ENCODE results near the gene OPCML. TPM values are rescaled to one million over a fixed set of nuclear protein-coding genes. Genes with fewer than 3 reads are reported as not detected.

The OPCML gene
- total and polyA plus RNA-seq, 2 donors (not counting 1 experiment from before 2014, with no cell fraction given): 0.99 to 2.8 TPM

DNA sequence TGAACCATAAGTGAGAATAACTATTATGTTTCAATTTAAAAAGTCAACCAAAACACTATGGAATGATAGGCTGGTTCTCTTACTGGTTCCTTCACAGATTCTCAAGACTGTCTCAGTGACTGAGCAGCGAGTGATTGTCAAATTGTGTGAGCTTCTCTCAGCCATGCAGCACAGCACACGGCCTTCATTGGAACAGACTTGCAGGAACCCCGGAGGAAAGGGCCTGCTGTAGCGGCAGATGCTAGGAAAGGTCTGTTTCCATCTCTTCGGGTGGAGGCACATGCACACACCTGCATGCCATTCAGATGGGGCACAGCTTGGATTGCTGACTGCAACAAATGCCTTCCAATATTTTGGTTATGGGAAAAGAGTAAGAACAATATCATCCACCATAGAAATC lies 741.8 kb downstream of the OPCML start:
- no peak overlapping the region for H3K4me3 ChIP-seq (replicated peaks in 1 of 4; ENCODE audit: control extremely low read depth in 1 of 4, insufficient read depth in 1 of 4, low read depth in 3 of 4, low read length in 4 of 4)
- no peak for DNase-seq (ENCODE audit: low read depth in 2 of 2)
- H2AFZ ChIP-seq (ENCODE audit: low read length): no peak overlapping the region
- H4K20me1 ChIP-seq (ENCODE audit: control insufficient read depth, extremely low read depth, insufficient read depth, low read length): no peaks in the 10 kb centered on the region
- no peak overlapping the region for H3K27ac ChIP-seq (ENCODE audit: insufficient read depth, low read length)
- H3K4me2 ChIP-seq (ENCODE audit: extremely low read depth, insufficient read depth, low read length): no peak overlapping the region
- H3K9ac ChIP-seq (ENCODE audit: insufficient read depth, low read length): no peak overlapping the region
- H3K9me3 ChIP-seq (ENCODE audit: control insufficient read depth, insufficient read depth, low read depth, low read length): no peaks in the 10 kb centered on the region
- no peaks in the 10 kb centered on the region for H3K27me3 ChIP-seq (ENCODE audit: control insufficient read depth, insufficient read depth, low read length)
- H3K79me2 ChIP-seq (ENCODE audit: control insufficient read depth, insufficient read depth, low read length): no peaks in the 10 kb centered on the region
- TF ChIP-seq EZH2 (IDR thresholded peaks at IDR 0.05; ENCODE audit: low read length, missing control alignments): no peak
- TF ChIP-seq, protein P1, sequence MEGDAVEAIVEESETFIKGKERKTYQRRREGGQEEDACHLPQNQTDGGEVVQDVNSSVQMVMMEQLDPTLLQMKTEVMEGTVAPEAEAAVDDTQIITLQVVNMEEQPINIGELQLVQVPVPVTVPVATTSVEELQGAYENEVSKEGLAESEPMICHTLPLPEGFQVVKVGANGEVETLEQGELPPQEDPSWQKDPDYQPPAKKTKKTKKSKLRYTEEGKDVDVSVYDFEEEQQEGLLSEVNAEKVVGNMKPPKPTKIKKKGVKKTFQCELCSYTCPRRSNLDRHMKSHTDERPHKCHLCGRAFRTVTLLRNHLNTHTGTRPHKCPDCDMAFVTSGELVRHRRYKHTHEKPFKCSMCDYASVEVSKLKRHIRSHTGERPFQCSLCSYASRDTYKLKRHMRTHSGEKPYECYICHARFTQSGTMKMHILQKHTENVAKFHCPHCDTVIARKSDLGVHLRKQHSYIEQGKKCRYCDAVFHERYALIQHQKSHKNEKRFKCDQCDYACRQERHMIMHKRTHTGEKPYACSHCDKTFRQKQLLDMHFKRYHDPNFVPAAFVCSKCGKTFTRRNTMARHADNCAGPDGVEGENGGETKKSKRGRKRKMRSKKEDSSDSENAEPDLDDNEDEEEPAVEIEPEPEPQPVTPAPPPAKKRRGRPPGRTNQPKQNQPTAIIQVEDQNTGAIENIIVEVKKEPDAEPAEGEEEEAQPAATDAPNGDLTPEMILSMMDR (conservative IDR thresholded peaks at IDR 0.05 in 1 of 2, IDR thresholded peaks at IDR 0.05 in 1 of 2; ENCODE audit: low read depth in 1 of 2, low read length in 2 of 2): no peak
- H3K4me1 ChIP-seq (ENCODE audit: control insufficient read depth, extremely low read depth, insufficient read depth, low read length): no peaks in the 10 kb centered on the region
- no peaks in the 10 kb centered on the region for H3K36me3 ChIP-seq (ENCODE audit: control insufficient read depth, insufficient read depth, low read length)

DNA sequence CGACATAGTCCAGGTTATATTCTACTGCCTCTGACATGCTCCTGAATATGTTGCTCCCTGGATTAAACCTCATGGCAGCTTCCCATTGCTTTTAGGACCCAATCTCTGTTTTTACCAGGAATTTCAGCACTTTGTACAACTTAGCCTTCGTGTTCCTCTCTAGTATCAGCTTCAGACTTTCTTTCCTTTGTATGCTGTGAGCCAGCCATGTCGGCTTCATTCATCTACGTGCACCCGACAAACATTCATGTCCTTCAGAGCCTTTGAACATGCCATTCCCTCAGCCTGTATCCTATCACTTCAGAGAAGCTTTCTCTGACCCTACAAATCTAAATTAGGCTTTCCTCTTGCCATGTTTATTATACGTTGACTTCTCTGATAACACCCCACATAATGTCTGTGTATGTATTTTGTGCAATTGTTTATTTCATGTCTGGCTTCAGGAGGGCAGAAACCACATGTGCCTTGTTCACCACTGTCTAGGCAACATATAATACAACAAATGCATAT lies 743.4 kb downstream of the OPCML start:
- TF ChIP-seq EZH2 (IDR thresholded peaks at IDR 0.05; ENCODE audit: low read length, missing control alignments): no peak
- TF ChIP-seq, protein P1 (conservative IDR thresholded peaks at IDR 0.05 in 1 of 2, IDR thresholded peaks at IDR 0.05 in 1 of 2; ENCODE audit: low read depth in 1 of 2, low read length in 2 of 2): no peak
- Histone ChIP-seq H3K79me2 (ENCODE audit: control insufficient read depth, insufficient read depth, low read length) (no peaks in the 10 kb centered on the region), H4K20me1 (ENCODE audit: control insufficient read depth, extremely low read depth, insufficient read depth, low read length) (no peaks in the 10 kb centered on the region), H3K9me3 (ENCODE audit: control insufficient read depth, insufficient read depth, low read depth, low read length) (no peaks in the 10 kb centered on the region), H3K4me3 (replicated peaks in 1 of 4; ENCODE audit: control extremely low read depth in 1 of 4, insufficient read depth in 1 of 4, low read depth in 3 of 4, low read length in 4 of 4) (no peak overlapping the region), H3K4me1 (ENCODE audit: control insufficient read depth, extremely low read depth, insufficient read depth, low read length) (no peaks in the 10 kb centered on the region), H3K9ac (ENCODE audit: insufficient read depth, low read length) (no peak overlapping the region), H3K27me3 (ENCODE audit: control insufficient read depth, insufficient read depth, low read length) (no peaks in the 10 kb centered on the region), H3K36me3 (ENCODE audit: control insufficient read depth, insufficient read depth, low read length) (no peaks in the 10 kb centered on the region), H3K4me2 (ENCODE audit: extremely low read depth, insufficient read depth, low read length) (no peak overlapping the region), H3K27ac (ENCODE audit: insufficient read depth, low read length) (no peak overlapping the region), H2AFZ (ENCODE audit: low read length) (no peak overlapping the region)
- peak in 1 of 2 donors; percentile 2 for DNase-seq (ENCODE audit: low read depth in 2 of 2)

DNA sequence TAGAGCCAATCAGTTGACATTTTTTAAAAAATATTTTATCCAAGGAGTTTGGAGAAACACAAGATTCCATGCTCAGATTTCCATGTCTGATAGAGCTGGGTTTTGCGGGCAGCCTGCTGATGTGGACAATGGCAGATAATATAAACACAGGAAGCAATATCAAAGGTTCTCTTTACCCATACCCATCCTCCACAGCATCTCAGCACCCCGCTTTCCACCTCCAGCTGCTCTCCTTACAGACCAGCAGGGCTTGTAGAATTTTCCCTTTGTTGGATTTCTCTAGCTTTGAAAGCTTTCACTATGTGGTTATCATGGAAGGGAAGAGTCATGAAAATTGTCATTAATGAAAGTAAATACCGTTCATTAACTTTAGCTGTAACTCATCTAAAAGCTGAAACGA lies 746.4 kb downstream of the OPCML start:
- H3K79me2 ChIP-seq (ENCODE audit: control insufficient read depth, insufficient read depth, low read length): no peaks in the 10 kb centered on the region
- H2AFZ ChIP-seq (ENCODE audit: low read length): no peak overlapping the region
- no peaks in the 10 kb centered on the region for H4K20me1 ChIP-seq (ENCODE audit: control insufficient read depth, extremely low read depth, insufficient read depth, low read length)
- no peaks in the 10 kb centered on the region for H3K9me3 ChIP-seq (ENCODE audit: control insufficient read depth, insufficient read depth, low read depth, low read length)
- no peak overlapping the region for H3K4me2 ChIP-seq (ENCODE audit: extremely low read depth, insufficient read depth, low read length)
- no peak for TF ChIP-seq EZH2 (IDR thresholded peaks at IDR 0.05; ENCODE audit: low read length, missing control alignments)
- TF ChIP-seq, protein P1 (conservative IDR thresholded peaks at IDR 0.05 in 1 of 2, IDR thresholded peaks at IDR 0.05 in 1 of 2; ENCODE audit: low read depth in 1 of 2, low read length in 2 of 2): no peak
- no peaks in the 10 kb centered on the region for H3K4me1 ChIP-seq (ENCODE audit: control insufficient read depth, extremely low read depth, insufficient read depth, low read length)
- no peaks in the 10 kb centered on the region for H3K27me3 ChIP-seq (ENCODE audit: control insufficient read depth, insufficient read depth, low read length)
- H3K4me3 ChIP-seq (replicated peaks in 1 of 4; ENCODE audit: control extremely low read depth in 1 of 4, insufficient read depth in 1 of 4, low read depth in 3 of 4, low read length in 4 of 4): no peak overlapping the region
- no peak overlapping the region for H3K27ac ChIP-seq (ENCODE audit: insufficient read depth, low read length)
- no peak overlapping the region for H3K9ac ChIP-seq (ENCODE audit: insufficient read depth, low read length)
- no peaks in the 10 kb centered on the region for H3K36me3 ChIP-seq (ENCODE audit: control insufficient read depth, insufficient read depth, low read length)
- no peak for DNase-seq (ENCODE audit: low read depth in 2 of 2)
